ENCODE data around the gene S100P. TPM values are rescaled to one million over a fixed set of nuclear protein-coding genes. Genes with fewer than 3 reads are reported as not detected.

S100P gene
- polyA plus RNA-seq, 4 donors = 4.6 to 14.4 (median 9.7) TPM

DNA sequence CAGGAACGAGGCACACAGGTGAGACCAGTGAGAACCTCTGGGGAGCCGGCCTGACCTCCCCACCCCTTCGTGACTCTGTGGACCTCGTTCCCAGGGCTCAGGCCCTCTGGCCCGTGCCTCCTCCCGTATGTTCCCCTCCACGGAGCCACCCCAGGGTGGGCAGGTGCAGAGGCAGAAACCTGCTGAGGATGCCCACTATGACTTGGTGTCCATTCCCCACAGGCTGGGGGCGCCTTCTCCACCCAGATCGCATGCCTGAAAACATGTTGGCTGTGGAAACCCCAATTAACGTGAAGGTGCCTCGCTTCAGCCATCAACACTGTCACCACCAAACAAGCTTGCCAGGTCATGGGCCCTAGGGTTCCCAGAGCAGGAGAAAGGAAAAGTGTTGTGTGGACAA is 49.3 kb downstream of the S100P start:
- no peak for DNase-seq (ENCODE audit: low read depth in 4 of 4, low spot score in 2 of 4)

Other genes with a start within 250 kb of the S100P start
- gene PPP2R2C, start 221.3 kb upstream of the S100P start, polyA plus RNA-seq (ENCODE audit: insufficient read length in 4 of 4) = under 1 TPM; 0.35 to 0.66 (median 0.53) TPM
- gene MAN2B2, start 118.7 kb upstream of the S100P start, polyA plus RNA-seq (ENCODE audit: insufficient read length in 4 of 4) = 10 to 100 TPM; 17.3 to 20.5 (median 19.3) TPM
- gene MRFAP1, start 53.2 kb upstream of the S100P start, polyA plus RNA-seq (ENCODE audit: insufficient read length in 4 of 4) = 100 to 1,000 TPM; 377 to 482 (median 442) TPM
- 100 to 1,000 TPM; 114 to 156 (median 123) TPM for gene MRFAP1L1, start 16.0 kb downstream of the S100P start, polyA plus RNA-seq (ENCODE audit: insufficient read length in 4 of 4)
- 10 to 100 TPM; 11.3 to 18.3 (median 12.8) TPM for gene BLOC1S4, start 22.3 kb downstream of the S100P start, polyA plus RNA-seq (ENCODE audit: insufficient read length in 4 of 4)
- 10 to 100 TPM; 36.4 to 43.8 (median 40.0) TPM for gene KIAA0232, start 88.8 kb downstream of the S100P start, polyA plus RNA-seq (ENCODE audit: insufficient read length in 4 of 4)
- 10 to 100 TPM; 59.1 to 61.9 (median 60.6) TPM for gene TBC1D14, start 215.9 kb downstream of the S100P start, polyA plus RNA-seq (ENCODE audit: insufficient read length in 4 of 4)

Data from left renal cortex interstitium (tissue), 4 donors.